HG03175 (cell line): ENCODE measurements around the gene SLC22A12.

Experiments used
- ATAC-seq: cut with Tn5 transposase; IDR thresholded peaks from one replicate; pipeline ENCODE4 v1.9.1; 2021; ENCODE audit warnings: mild to moderate bottlenecking, moderate library complexity; ENCODE audit not compliant: unreplicated experiment

SLC22A12 gene

GRCh38 chr11:64620381-64620971, 29.5 kb downstream of the SLC22A12 start:
- ATAC-seq, result no peak

GRCh38 chr11:64621283-64622019, 30.4 kb downstream of the SLC22A12 start:
- ATAC-seq, result no peak

- ATAC-seq, result no peak
Observed at GRCh38 chr11:64622681-64623080, 31.7 kb downstream of the SLC22A12 start.

- ATAC-seq, result no peak
Observed at GRCh38 chr11:64624883-64625481, 34.0 kb downstream of the SLC22A12 start.

GRCh38 chr11:64626637-64627036, 35.6 kb downstream of the SLC22A12 start:
- no peak for ATAC-seq

- no peak for ATAC-seq
Observed at GRCh38 chr11:64627371-64627770, 36.4 kb downstream of the SLC22A12 start.

- no peak for ATAC-seq
Observed at GRCh38 chr11:64628596-64628995, 37.6 kb downstream of the SLC22A12 start.

- ATAC-seq, result no peak
Observed at GRCh38 chr11:64629103-64629502, 38.1 kb downstream of the SLC22A12 start.

GRCh38 chr11:64629796-64630562, 39.0 kb downstream of the SLC22A12 start:
- no peak for ATAC-seq

- ATAC-seq, result no peak
Observed at GRCh38 chr11:64631675-64632074, 40.7 kb downstream of the SLC22A12 start.

- ATAC-seq, result no peak
Observed at GRCh38 chr11:64632237-64632636, 41.2 kb downstream of the SLC22A12 start.

GRCh38 chr11:64632654-64633053, 41.6 kb downstream of the SLC22A12 start:
- ATAC-seq, result no peak

- ATAC-seq, result no peak
Observed at GRCh38 chr11:64633555-64634159, 42.6 kb downstream of the SLC22A12 start.

- no peak for ATAC-seq
Observed at GRCh38 chr11:64637334-64638017, 46.5 kb downstream of the SLC22A12 start.

GRCh38 chr11:64638018-64638665, 47.1 kb downstream of the SLC22A12 start:
- peak; percentile 56 for ATAC-seq

GRCh38 chr11:64638829-64639228, 47.8 kb downstream of the SLC22A12 start:
- no peak for ATAC-seq

GRCh38 chr11:64639885-64640284, 48.9 kb downstream of the SLC22A12 start:
- ATAC-seq, result no peak

GRCh38 chr11:64641596-64642417, 50.8 kb downstream of the SLC22A12 start:
- no peak for ATAC-seq

GRCh38 chr11:64642418-64642735, 51.4 kb downstream of the SLC22A12 start:
- ATAC-seq, result no peak
